ENCODE measurements around the gene SMG6. TPM values are rescaled to one million over a fixed set of nuclear protein-coding genes. Genes with fewer than 3 reads are reported as not detected.

SMG6 gene
- total RNA-seq, 4 donors from 2014 or later, result 13.3 to 74.9 (median 41.6) TPM

- DNase-seq, result peak in 1 of 2 donors; percentile 18
- no peaks in the 10 kb centered on the region for H3K36me3 ChIP-seq
- intact Hi-C loops (cut with DNase I; ENCODE audit: low total_unique reads), result no loop called here
- no peaks in the 10 kb centered on the region for H3K27me3 ChIP-seq
- H3K4me3 ChIP-seq, result peak overlapping the region in 1 of 2 donors; percentile 22
- peak overlapping the region; percentile 85 to 89 for H3K27ac ChIP-seq
- TF ChIP-seq CTCF (IDR thresholded peaks at IDR 0.05) (no peak), POLR2A (IDR thresholded peaks at IDR 0.05) (no peak)
- H3K9me3 ChIP-seq, result no peaks in the 10 kb centered on the region
- peaks cover 19 to 23% of the 10 kb centered on the region in 2 donors for H3K4me1 ChIP-seq
Measured at GRCh38 chr17:2090210-2090641, 213.4 kb downstream of the SMG6 start.

DNA sequence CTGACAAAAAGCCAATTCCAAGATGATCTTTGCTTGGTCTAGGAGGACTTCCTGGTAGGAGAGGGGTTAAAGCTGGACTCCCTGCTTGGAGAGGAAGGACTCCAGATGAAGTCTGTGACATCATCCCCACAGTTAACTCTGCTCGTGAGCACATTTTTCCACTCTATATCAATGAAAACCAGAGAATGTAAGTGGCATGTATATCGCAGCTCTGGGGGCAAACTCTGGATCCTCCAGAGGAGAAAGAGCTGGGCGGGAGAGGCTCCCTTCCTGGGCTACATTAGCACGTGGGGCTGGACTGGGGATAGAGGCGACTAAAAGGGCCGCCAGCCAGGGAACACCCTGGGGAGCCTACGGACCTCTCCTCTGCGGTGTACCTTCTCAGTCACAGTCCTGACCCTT lies 214.6 kb downstream of the SMG6 start:
- no peaks in the 10 kb centered on the region for H3K27me3 ChIP-seq
- H3K4me1 ChIP-seq, result peaks cover 21 to 28% of the 10 kb centered on the region in 2 donors
- intact Hi-C loops (cut with DNase I; ENCODE audit: low total_unique reads), result no loop called here
- H3K9me3 ChIP-seq, result no peaks in the 10 kb centered on the region
- no peaks in the 10 kb centered on the region for H3K36me3 ChIP-seq
- H3K27ac ChIP-seq, result peak overlapping the region; percentile 85 to 89
- TF ChIP-seq CTCF (IDR thresholded peaks at IDR 0.05), result no peak
- TF ChIP-seq POLR2A (IDR thresholded peaks at IDR 0.05), result peak in 1 of 2 donors; percentile 3
- peak overlapping the region; percentile 22 to 31 for H3K4me3 ChIP-seq
- peak in 1 of 2 donors; percentile 49 for DNase-seq

DNA sequence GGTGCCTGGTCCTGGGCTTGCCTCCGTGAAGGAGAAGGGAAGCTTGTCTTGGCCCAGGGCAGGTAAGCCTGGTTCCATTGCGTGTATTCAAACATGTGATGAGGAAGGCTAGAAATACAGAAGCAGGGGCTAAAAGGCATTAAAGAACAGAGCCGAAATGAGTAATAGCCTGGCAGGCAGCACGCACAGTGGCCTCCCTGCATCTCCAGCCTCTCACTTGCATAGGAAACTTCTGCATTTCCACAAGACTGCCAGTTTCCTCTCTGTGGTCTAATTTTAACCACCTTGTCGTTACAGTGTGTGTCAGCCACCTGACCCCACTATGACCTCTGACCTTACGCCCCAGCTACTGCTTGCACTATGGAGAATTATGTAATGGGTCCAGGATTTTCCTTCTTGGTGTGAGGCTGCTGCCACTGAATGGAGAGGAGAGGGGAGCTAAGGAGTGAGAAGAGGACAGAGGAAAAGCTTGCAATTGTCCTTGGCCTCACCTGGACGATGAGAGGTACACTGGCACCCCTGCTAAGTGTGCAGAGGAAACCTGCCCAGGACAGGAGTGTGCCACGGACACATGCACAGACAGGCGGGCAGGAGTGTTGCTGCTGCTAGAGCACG lies 215.9 kb downstream of the SMG6 start:
- no peak overlapping the region for H3K4me3 ChIP-seq
- TF ChIP-seq CTCF (IDR thresholded peaks at IDR 0.05) (no peak), POLR2A (IDR thresholded peaks at IDR 0.05) (no peak)
- H3K27ac ChIP-seq, result peak overlapping the region; percentile 85 to 89
- no peaks in the 10 kb centered on the region for H3K9me3 ChIP-seq
- no peaks in the 10 kb centered on the region for H3K27me3 ChIP-seq
- intact Hi-C loops (cut with DNase I; ENCODE audit: low total_unique reads), result no loop called here
- H3K36me3 ChIP-seq, result no peaks in the 10 kb centered on the region
- DNase-seq, result peak; percentile 50 to 61
- H3K4me1 ChIP-seq, result peaks cover 27 to 28% of the 10 kb centered on the region in 2 donors

- intact Hi-C loops (cut with DNase I; ENCODE audit: low total_unique reads), result no loop called here
Measured at GRCh38 chr17:2086306-2086705, 217.3 kb downstream of the SMG6 start.

More at GRCh38 chr17:2086306-2086705, 217.3 kb downstream of the SMG6 start:
- DNase-seq, result no peak
- no peaks in the 10 kb centered on the region for H3K9me3 ChIP-seq
- no peaks in the 10 kb centered on the region for H3K36me3 ChIP-seq
- H3K27ac ChIP-seq, result peak overlapping the region; percentile 85 to 89
- H3K4me3 ChIP-seq, result no peak overlapping the region
- H3K4me1 ChIP-seq, result peaks cover 27 to 28% of the 10 kb centered on the region in 2 donors
- TF ChIP-seq POLR2A (IDR thresholded peaks at IDR 0.05) (no peak), CTCF (IDR thresholded peaks at IDR 0.05) (no peak)
- H3K27me3 ChIP-seq, result no peaks in the 10 kb centered on the region

Data from uterus (tissue), 4 donors.